SK-N-SH (cell line): ENCODE results near the gene RHOBTB1. TPM values are rescaled to one million over a fixed set of nuclear protein-coding genes. Genes with fewer than 3 reads are reported as not detected.

Experiments
- CTCF ChIA-PET: fragments of 300-600, 350-600 bp; formaldehyde crosslinking; extraction: SDS; loops from one replicate; lab custom pipeline; 2021; lab: Yijun Ruan, JAX
- POLR2A ChIA-PET: fragments of 350-600 bp; sonication (Branson Sonifier 250); formaldehyde crosslinking; extraction: SDS; loops from one replicate; lab custom pipeline; 2020; ENCODE audit warnings: antibody characterized with exemption, inconsistent platforms; lab: Yijun Ruan, JAX
- DNase-seq: peaks from one replicate; pipeline ENCODE4 v3.0.0; 2012
- H2AFZ ChIP-seq: fragments of 200-600 bp; sonication (generic); 2 replicates; pipeline ENCODE4 v1.8.1; 2016; ENCODE audit warnings: antibody characterized with exemption, mild to moderate bottlenecking, low read depth
- H3F3A ChIP-seq: fragments of 200-600 bp; sonication (generic); replicated peaks from 2 replicates; pipeline ENCODE3; 2016; ENCODE audit warnings: antibody characterized with exemption, mild to moderate bottlenecking; ENCODE audit not compliant: insufficient read depth
- H3K27ac ChIP-seq, 2 experiments: fragments of 200-500 bp in 1 of 2; fragments of 200-600 bp in 1 of 2; sonication (Bioruptor generic) in 1 of 2; sonication (generic), shearing (Covaris generic) in 1 of 2; 2 replicates each; pipeline versions ENCODE4 v1.5.1 to v1.6.1; 2014 to 2016; ENCODE audit warnings: low read depth in 2 of 2, inconsistent platforms in 1 of 2, low read length in 1 of 2, mild to moderate bottlenecking in 1 of 2, mixed read lengths in 1 of 2
- H3K27me3 ChIP-seq: fragments of 200-600 bp; sonication (generic), shearing (Covaris generic); 2 replicates; pipeline ENCODE4 v1.6.1; 2016; ENCODE audit warnings: mixed run types; ENCODE audit not compliant: insufficient read depth
- H3K36me3 ChIP-seq, 2 experiments: fragments of 200-500 bp in 1 of 2; fragments of 200-600 bp in 1 of 2; sonication (Bioruptor generic) in 1 of 2; sonication (generic) in 1 of 2; replicated peaks in 1 of 2; 2 replicates each; pipeline versions ENCODE3 to v1.5.1; 2014 to 2016; ENCODE audit warnings: low read length in 1 of 2, mild to moderate bottlenecking in 1 of 2; ENCODE audit not compliant: insufficient read depth in 2 of 2, control insufficient read depth in 1 of 2
- H3K4me1 ChIP-seq, 2 experiments: fragments of 200-500 bp in 1 of 2; fragments of 200-600 bp in 1 of 2; sonication (Bioruptor generic) in 1 of 2; sonication (generic), shearing (Covaris generic) in 1 of 2; 2 replicates each; pipeline versions ENCODE4 v1.5.1 to v1.6.1; 2014 to 2016; ENCODE audit warnings: low read depth in 1 of 2, low read length in 1 of 2, mixed run types in 1 of 2; ENCODE audit not compliant: insufficient read depth in 2 of 2, control insufficient read depth in 1 of 2
- H3K4me2 ChIP-seq: fragments of 200-600 bp; sonication (generic), shearing (Covaris generic); 2 replicates; pipeline ENCODE4 v1.6.1; 2017; ENCODE audit warnings: mixed run types
- H3K4me3 ChIP-seq, 2 experiments: fragments of 200-500 bp in 1 of 2; fragments of 200-600 bp in 1 of 2; sonication (Bioruptor generic) in 1 of 2; sonication (generic), shearing (Covaris generic) in 1 of 2; 2 replicates each; pipeline versions ENCODE4 v1.5.1 to v1.8.1; 2014 to 2016; ENCODE audit warnings: low read depth in 2 of 2, inconsistent platforms in 1 of 2, low read length in 1 of 2, mild to moderate bottlenecking in 1 of 2, mixed read lengths in 1 of 2, moderate library complexity in 1 of 2
- H3K79me2 ChIP-seq: fragments of 200-600 bp; sonication (generic); 2 replicates; pipeline ENCODE4 v1.8.1; 2017; ENCODE audit warnings: mild to moderate bottlenecking; ENCODE audit not compliant: insufficient read depth
- H3K9ac ChIP-seq: fragments of 200-600 bp; sonication (generic); 2 replicates; pipeline ENCODE4 v1.6.1; 2017; ENCODE audit warnings: mixed run types
- H3K9me2 ChIP-seq: fragments of 200-600 bp; sonication (generic); 2 replicates; pipeline ENCODE4 v1.6.1; 2017; ENCODE audit warnings: mixed run types
- H3K9me3 ChIP-seq: fragments of 200-600 bp; sonication (generic); 2 replicates; pipeline ENCODE4 v1.6.1; 2017; ENCODE audit warnings: mixed run types, mild to moderate bottlenecking, moderate library complexity
- H4K20me1 ChIP-seq: fragments of 200-600 bp; sonication (generic); 2 replicates; pipeline ENCODE4 v1.6.1; 2017; ENCODE audit warnings: mild to moderate bottlenecking, mixed run types; ENCODE audit not compliant: insufficient read depth
- CHD2 ChIP-seq: fragments of 150-350 bp; IDR thresholded peaks from 2 replicates; pipeline ENCODE4 v1.6.1; 2018; ENCODE audit warnings: low read length; ENCODE audit not compliant: partially characterized antibody
- CTCF ChIP-seq: fragments of 200-600 bp; sonication (generic); IDR thresholded peaks from 2 replicates; pipeline ENCODE4 v1.6.1; 2017; ENCODE audit warnings: antibody characterized with exemption, mild to moderate bottlenecking, moderate library complexity
- ELF1 ChIP-seq: IDR thresholded peaks from 2 replicates; pipeline ENCODE4 v1.4.0; 2012
- FOXJ3 ChIP-seq: sonication (generic); formaldehyde crosslinking; IDR thresholded peaks from 2 replicates; pipeline ENCODE4 v1.5.1; 2020; ENCODE audit warnings: mild to moderate bottlenecking, missing genetic modification reagents
- FOXM1 ChIP-seq: IDR thresholded peaks from 2 replicates; pipeline ENCODE4 v1.4.0; 2012; ENCODE audit warnings: low read depth, mild to moderate bottlenecking
- GABPA ChIP-seq: IDR thresholded peaks from 2 replicates; pipeline ENCODE4 v1.4.0; 2012; ENCODE audit warnings: low read depth, mild to moderate bottlenecking
- IRF3 ChIP-seq: fragments of 150-350 bp; IDR thresholded peaks from 2 replicates; pipeline ENCODE4 v1.6.1; 2016; ENCODE audit warnings: mild to moderate bottlenecking, low read depth, low read length
- MAX ChIP-seq: IDR thresholded peaks from 2 replicates; pipeline ENCODE4 v1.4.0; 2012; ENCODE audit warnings: low read depth
- MEF2A ChIP-seq: IDR thresholded peaks from 2 replicates; pipeline ENCODE4 v1.4.0; 2012; ENCODE audit warnings: low read depth, borderline replicate concordance
- NFIC ChIP-seq: IDR thresholded peaks from 2 replicates; pipeline ENCODE4 v1.4.0; 2012; ENCODE audit warnings: borderline replicate concordance
- RAD21 ChIP-seq: IDR thresholded peaks from 2 replicates; pipeline ENCODE4 v1.6.1; 2012; ENCODE audit warnings: mild to moderate bottlenecking, low read length
- REST ChIP-seq: IDR thresholded peaks from 2 replicates; pipeline ENCODE4 v1.6.1; 2012; ENCODE audit warnings: mild to moderate bottlenecking, low read depth, low read length, moderate library complexity
- RFX5 ChIP-seq: IDR thresholded peaks from 2 replicates; pipeline ENCODE4 v1.6.1; 2012; ENCODE audit warnings: mild to moderate bottlenecking, improper control_type of control experiment, low read length
- SMC3 ChIP-seq: IDR thresholded peaks from 2 replicates; pipeline ENCODE4 v1.6.1; 2012; ENCODE audit warnings: low read depth, low read length, improper control_type of control experiment
- TCF12 ChIP-seq: IDR thresholded peaks from 2 replicates; pipeline ENCODE4 v1.4.0; 2012
- WGBS: methylation state at CpG from one replicate; pipeline ENCODE4 v1.1.6; 2017; ENCODE audit warnings: low lambda C conversion rate; 5-methylcytosine and 5-hydroxymethylcytosine counted together
- polyA plus RNA-seq, 3 experiments: library from polyadenylated mRNA; depleted of rRNA; stranded (reverse); fragments of >200 nt; gene quantifications; 2 replicates each; pipeline ENCODE4 v1.2.3, GENCODE V29; 2012
- TF ChIP-seq, protein P1 (sequence below): IDR thresholded peaks from 2 replicates; pipeline ENCODE4 v1.4.0; 2012; ENCODE audit warnings: low read depth, borderline replicate concordance
- TF ChIP-seq, protein P2 (sequence below): IDR thresholded peaks from 2 replicates; pipeline ENCODE4 v1.4.0; 2012; ENCODE audit warnings: low read depth, borderline replicate concordance

RHOBTB1 gene
- polyA plus RNA-seq, 1 of the 3 experiments (the other 2 are of a cell fraction) = 10.5 TPM

DNA sequence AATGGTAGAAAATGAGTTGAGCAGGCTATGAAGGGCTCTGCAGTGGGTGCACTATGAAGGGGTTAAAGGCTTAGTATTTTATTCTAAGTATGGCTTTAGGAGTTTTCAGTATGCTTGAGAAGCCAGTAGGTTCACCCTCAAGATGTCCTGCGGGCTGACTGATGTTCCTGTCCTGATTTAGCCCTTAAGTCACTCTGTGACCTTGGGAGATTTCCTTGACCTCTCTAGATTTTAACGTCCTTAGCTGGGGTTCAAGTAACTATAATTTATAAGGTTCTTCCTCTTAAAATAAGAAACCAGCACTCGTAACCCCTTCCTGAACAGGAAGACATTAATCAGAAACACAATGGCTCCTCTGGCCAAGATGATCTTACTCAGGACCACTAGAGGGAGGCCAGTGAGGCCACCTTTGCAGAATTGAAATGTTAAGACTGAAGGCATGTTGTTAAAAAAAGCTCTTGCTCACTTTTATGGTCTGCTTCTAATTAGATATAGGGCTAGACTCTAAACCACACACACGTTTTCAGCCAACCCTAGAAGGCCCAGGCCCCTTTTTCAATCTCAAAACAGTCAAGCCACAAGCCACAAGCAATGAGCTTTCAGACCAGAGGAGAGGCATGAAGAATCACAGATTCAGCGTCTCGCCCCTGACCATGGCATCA is 123.8 kb downstream of the RHOBTB1 start:
- H3K79me2 ChIP-seq = no peaks in the 10 kb centered on the region
- H3K9me2 ChIP-seq = no peaks in the 10 kb centered on the region
- no peak for DNase-seq
- H3K36me3 ChIP-seq = no peaks in the 10 kb centered on the region
- no peak for TF ChIP-seq FOXJ3
- peak; percentile 47 for TF ChIP-seq RAD21
- TF ChIP-seq REST = no peak
- TF ChIP-seq, protein P1, sequence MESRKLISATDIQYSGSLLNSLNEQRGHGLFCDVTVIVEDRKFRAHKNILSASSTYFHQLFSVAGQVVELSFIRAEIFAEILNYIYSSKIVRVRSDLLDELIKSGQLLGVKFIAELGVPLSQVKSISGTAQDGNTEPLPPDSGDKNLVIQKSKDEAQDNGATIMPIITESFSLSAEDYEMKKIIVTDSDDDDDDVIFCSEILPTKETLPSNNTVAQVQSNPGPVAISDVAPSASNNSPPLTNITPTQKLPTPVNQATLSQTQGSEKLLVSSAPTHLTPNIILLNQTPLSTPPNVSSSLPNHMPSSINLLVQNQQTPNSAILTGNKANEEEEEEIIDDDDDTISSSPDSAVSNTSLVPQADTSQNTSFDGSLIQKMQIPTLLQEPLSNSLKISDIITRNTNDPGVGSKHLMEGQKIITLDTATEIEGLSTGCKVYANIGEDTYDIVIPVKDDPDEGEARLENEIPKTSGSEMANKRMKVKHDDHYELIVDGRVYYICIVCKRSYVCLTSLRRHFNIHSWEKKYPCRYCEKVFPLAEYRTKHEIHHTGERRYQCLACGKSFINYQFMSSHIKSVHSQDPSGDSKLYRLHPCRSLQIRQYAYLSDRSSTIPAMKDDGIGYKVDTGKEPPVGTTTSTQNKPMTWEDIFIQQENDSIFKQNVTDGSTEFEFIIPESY = no peak
- no peak for TF ChIP-seq MAX
- no peak for TF ChIP-seq MEF2A
- TF ChIP-seq RFX5 = no peak
- TF ChIP-seq IRF3 = no peak
- no peak for TF ChIP-seq ELF1
- TF ChIP-seq TCF12 = peak; percentile 69
- no peak; the same call in 1 of the 2 replicates for TF ChIP-seq NFIC
- no peak; the same call in 1 of the 2 replicates for TF ChIP-seq FOXM1
- TF ChIP-seq GABPA = no peak
- TF ChIP-seq CTCF = peak; percentile 58
- peak; percentile 55 for TF ChIP-seq SMC3
- TF ChIP-seq CHD2 = no peak
- TF ChIP-seq, protein P2, sequence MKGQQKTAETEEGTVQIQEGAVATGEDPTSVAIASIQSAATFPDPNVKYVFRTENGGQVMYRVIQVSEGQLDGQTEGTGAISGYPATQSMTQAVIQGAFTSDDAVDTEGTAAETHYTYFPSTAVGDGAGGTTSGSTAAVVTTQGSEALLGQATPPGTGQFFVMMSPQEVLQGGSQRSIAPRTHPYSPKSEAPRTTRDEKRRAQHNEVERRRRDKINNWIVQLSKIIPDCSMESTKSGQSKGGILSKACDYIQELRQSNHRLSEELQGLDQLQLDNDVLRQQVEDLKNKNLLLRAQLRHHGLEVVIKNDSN = no peak
- TF ChIP-seq, all 33 proteins: peak for 4
- ChIA-PET POLR2A (no interaction called here), CTCF (interaction anchor here (0.7 to 3.7 kb wide), 12 partner anchors 13 to 465 kb away, joined by 3 to 25 read pairs (median 3); no protein-coding TSS in a partner anchor)
- H3F3A ChIP-seq = peaks cover 6% of the 10 kb centered on the region
- H2AFZ ChIP-seq = peak overlapping the region; percentile 12; the same call in 1 of the 2 replicates
- no peak overlapping the region for H3K4me3 ChIP-seq
- peak overlapping the region; percentile 43 to 78 for H3K27ac ChIP-seq
- no peaks in the 10 kb centered on the region for H4K20me1 ChIP-seq
- WGBS = 68% methylated on average over 6 of the region's 6 CpGs
- H3K9ac ChIP-seq = no peak overlapping the region
- no peaks in the 10 kb centered on the region for H3K9me3 ChIP-seq
- H3K4me1 ChIP-seq = peaks cover 2 to 32% of the 10 kb centered on the region in 2 experiments
- H3K4me2 ChIP-seq = no peak overlapping the region
- H3K27me3 ChIP-seq = no peaks in the 10 kb centered on the region
